CD4-positive, alpha-beta T cell (primary cell): Measurements from ENCODE around the gene GADD45B. TPM values are rescaled to one million over a fixed set of nuclear protein-coding genes. Genes with fewer than 3 reads are reported as not detected.

Experiments used
- ATAC-seq: fragments of 200-7000 bp; cut with Tn5 transposase; one replicate; pipeline ENCODE4 v1.10.0; 2022; ENCODE audit warnings: mild to moderate bottlenecking; ENCODE audit not compliant: poor library complexity
- CTCF ChIA-PET: fragments of 350-600 bp; sonication (Branson Sonifier 250); formaldehyde crosslinking; loops from one replicate; lab custom pipeline; 2021; ENCODE audit warnings: antibody characterized with exemption, inconsistent platforms; lab: Charles Lee
- POLR2A ChIA-PET: fragments of 350-600 bp; sonication (Branson Sonifier 250); formaldehyde crosslinking; loops from one replicate; lab custom pipeline; 2021; ENCODE audit warnings: antibody characterized with exemption, inconsistent platforms; lab: Charles Lee
- DNase-seq, 14 experiments: peaks; one replicate each; pipeline ENCODE4 v3.0.0-alpha.2; 2013 to 2020; ENCODE audit warnings: mixed read lengths in 2 of 14
- H3K27ac ChIP-seq, 2 donors: one replicate each; pipeline versions ENCODE4 v1.5.1 to v1.7.0; 2013; ENCODE audit warnings: low read length in 2 of 2, low read depth in 1 of 2, mild to moderate bottlenecking in 1 of 2
- H3K27me3 ChIP-seq, 2 experiments: 1 replicate in 1 of 2; 2 replicates in 1 of 2; pipeline versions ENCODE4 v1.6.1 to v1.7.0; 2013; ENCODE audit warnings: low read length in 2 of 2, control low read depth in 1 of 2, mild to moderate bottlenecking in 1 of 2, moderate library complexity in 1 of 2; ENCODE audit not compliant: insufficient read depth in 2 of 2, control insufficient read depth in 1 of 2
- H3K36me3 ChIP-seq: one replicate; pipeline ENCODE4 v1.6.1; 2013; ENCODE audit warnings: low read length, control low read depth; ENCODE audit not compliant: insufficient read depth
- H3K4me1 ChIP-seq: one replicate; pipeline ENCODE4 v1.6.1; 2013; ENCODE audit warnings: low read length, control low read depth; ENCODE audit not compliant: insufficient read depth
- H3K4me3 ChIP-seq: one replicate; pipeline ENCODE4 v1.5.1; 2013; ENCODE audit warnings: mild to moderate bottlenecking, low read length, moderate library complexity
- H3K9me3 ChIP-seq, 2 experiments: 1 replicate in 1 of 2; 2 replicates in 1 of 2; pipeline versions ENCODE4 v1.6.1 to v1.7.0; 2013; ENCODE audit warnings: low read length in 2 of 2, mild to moderate bottlenecking in 2 of 2, control low read depth in 1 of 2, moderate library complexity in 1 of 2; ENCODE audit not compliant: control insufficient read depth in 1 of 2, insufficient read depth in 1 of 2
- H3K27ac Mint-ChIP-seq: one replicate; pipeline ENCODE4 v1.8.0; 2020; ENCODE audit warnings: mixed read lengths
- H3K27me3 Mint-ChIP-seq: one replicate; pipeline ENCODE4 v1.8.0; 2021; ENCODE audit warnings: mixed read lengths
- H3K36me3 Mint-ChIP-seq: one replicate; pipeline ENCODE4 v1.8.0; 2021; ENCODE audit warnings: low read depth, mixed read lengths
- H3K4me1 Mint-ChIP-seq: one replicate; pipeline ENCODE4 v1.8.0; 2021; ENCODE audit warnings: low read depth, mixed read lengths
- H3K4me3 Mint-ChIP-seq: one replicate; pipeline ENCODE4 v1.8.0; 2020; ENCODE audit warnings: mild to moderate bottlenecking, mixed read lengths
- H3K9me3 Mint-ChIP-seq: one replicate; pipeline ENCODE4 v1.8.0; 2020; ENCODE audit warnings: mixed read lengths
- CTCF ChIP-seq: fragments of 200-600 bp; IDR thresholded peaks from one replicate; pipeline ENCODE4 v1.8.0; 2022; ENCODE audit warnings: antibody characterized with exemption, mild to moderate bottlenecking
- intact Hi-C, 2 experiments: fragments of 100-400 bp; cut with DNase I in 1 of 2; cut with micrococcal nuclease in 1 of 2; formaldehyde crosslinking; loops; one replicate each; pipeline versions ENCODE4 v1.15.1 to v1.9.0; 2023 to 2025; cut with DNase I, micrococcal nuclease
- polyA plus RNA-seq, 2 donors: library from polyadenylated mRNA; unstranded; fragments of 120-200 nt; gene quantifications; one replicate each; pipeline ENCODE4 v1.2.1, GENCODE V29; 2013
- total RNA-seq, 174 experiments: library from RNA in 2 of 174; stranded (reverse) in 2 of 174; gene quantifications; one replicate each; pipeline ENCODE4 v1.2.3 and lab custom pipeline; 2021 to 2026

The GADD45B gene, protein sequence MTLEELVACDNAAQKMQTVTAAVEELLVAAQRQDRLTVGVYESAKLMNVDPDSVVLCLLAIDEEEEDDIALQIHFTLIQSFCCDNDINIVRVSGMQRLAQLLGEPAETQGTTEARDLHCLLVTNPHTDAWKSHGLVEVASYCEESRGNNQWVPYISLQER
- total RNA-seq (100 to 1,000 TPM; 284 to 285 TPM), total RNA-seq (lab: John Stamatoyannopoulos, UW) (14.6 to 367 (median 63.4) reads per million in 172 experiments)
- polyA plus RNA-seq (2013, experiment 1 of 2), result 44.1 TPM
- polyA plus RNA-seq (2013, experiment 2 of 2), result 93.1 TPM

GRCh38 chr19:2475702-2476450, at the start of gene GADD45B:
GADD45B (plus strand) TSS chr19:2476127; CDS start chr19:2476359, 232 bp downstream.
- Mint-ChIP-seq H3K36me3 (peaks cover 28% of the 10 kb centered on the region), H3K27ac (peak within 1 kb of the TSS; percentile 91), H3K9me3 (no peaks in the 10 kb centered on the region), H3K27me3 (peaks cover 4% of the 10 kb centered on the region), H3K4me3 (peak within 1 kb of the TSS; percentile 100), H3K4me1 (peaks cover 25% of the 10 kb centered on the region)
- H3K36me3 ChIP-seq, result peaks cover 8% of the 10 kb centered on the region
- H3K9me3 ChIP-seq, result no peaks in the 10 kb centered on the region
- H3K27me3 ChIP-seq, result no peaks in the 10 kb centered on the region
- intact Hi-C loops, result loop anchor here (1.0 to 5.0 kb wide), 6 partner anchors 31 to 223 kb away; no protein-coding TSS in a partner anchor
- H3K4me3 ChIP-seq, result peak within 1 kb of the TSS; percentile 86
- DNase-seq (peak; percentile 96 to 98 (median 98)), ATAC-seq (peak; percentile 56)
- H3K4me1 ChIP-seq, result peaks cover 45% of the 10 kb centered on the region
- peak within 1 kb of the TSS; percentile 37 to 80 for H3K27ac ChIP-seq
- ChIA-PET POLR2A (interaction anchor here (0.6 to 5.2 kb wide), 58 partner anchors 9 to 1287 kb away, joined by 3 to 272 read pairs (median 6); partner anchors contain the start of genes AP3D1, GNG7, LMNB2 and LSM7), CTCF (interaction anchor here (1.1 to 9.5 kb wide), 9 partner anchors 104 to 161 kb away, joined by 3 to 57 read pairs (median 7); no protein-coding TSS in a partner anchor)
- no peak for TF ChIP-seq CTCF

- intact Hi-C loops, result loop anchor here in 1 of 2 experiments (1.0 to 5.0 kb wide), 4 partner anchors 30 to 314 kb away; partner anchors contain the start of genes LSM7, PLEKHJ1, SF3A2 and SLC39A3
Observed at GRCh38 chr19:2426611-2427428, 49.1 kb upstream of the GADD45B start.

More at GRCh38 chr19:2426611-2427428, 49.1 kb upstream of the GADD45B start:
- Mint-ChIP-seq H3K4me1 (peaks cover 15% of the 10 kb centered on the region), H3K27me3 (no peaks in the 10 kb centered on the region), H3K4me3 (peak overlapping the region; percentile 92), H3K36me3 (peaks cover 9% of the 10 kb centered on the region), H3K9me3 (no peaks in the 10 kb centered on the region), H3K27ac (peak overlapping the region; percentile 93)
- Histone ChIP-seq H3K9me3 (no peaks in the 10 kb centered on the region), H3K4me1 (peaks cover 31% of the 10 kb centered on the region), H3K27me3 (no peaks in the 10 kb centered on the region), H3K4me3 (peak overlapping the region; percentile 86), H3K27ac (peak overlapping the region; percentile 91 to 98), H3K36me3 (peaks cover 25% of the 10 kb centered on the region)
- ChIA-PET CTCF (interaction anchor here (1.1 to 2.6 kb wide), 3 partner anchors 30 to 210 kb away, joined by 3 to 9 read pairs (median 6); partner anchors contain the start of gene LMNB2), POLR2A (interaction anchor here (0.7 to 2.1 kb wide), 15 partner anchors 20 to 1158 kb away, joined by 3 to 36 read pairs (median 5); partner anchors contain the start of genes AP3D1, CIRBP, FAM174C and GADD45B)
- DNase-seq (peak in 10 of 14 experiments; percentile 6 to 66 (median 36)), ATAC-seq (peak; percentile 12)
- TF ChIP-seq CTCF, result no peak
